Astrocyte (in vitro differentiated cells and primary cell): Measurements from ENCODE around the gene CHRNE. TPM values are rescaled to one million over a fixed set of nuclear protein-coding genes. Genes with fewer than 3 reads are reported as not detected.

Source experiments
- DNase-seq: peaks from one replicate; pipeline ENCODE4 v3.0.0-alpha.2; 2010; ENCODE audit warnings: low read depth
- FAIRE-seq: peaks from 2 replicates; lab custom pipeline; 2011; peaks lifted over from hg19 to GRCh38; lab: Jason Lieb, UNC
- H2AFZ ChIP-seq: 2 replicates; pipeline ENCODE4 v1.6.0; 2012; ENCODE audit warnings: low read depth, low read length, inconsistent platforms
- H3K27ac ChIP-seq: 2 replicates; pipeline ENCODE4 v1.5.1; 2011; ENCODE audit warnings: low read depth, low read length, inconsistent platforms
- H3K27me3 ChIP-seq: 2 replicates; pipeline ENCODE4 v1.6.0; 2011; ENCODE audit warnings: low read length, inconsistent platforms; ENCODE audit not compliant: insufficient read depth
- H3K36me3 ChIP-seq: 2 replicates; pipeline ENCODE4 v1.5.1; 2011; ENCODE audit warnings: low read length, inconsistent platforms; ENCODE audit not compliant: insufficient read depth
- H3K4me1 ChIP-seq: 2 replicates; pipeline ENCODE4 v1.5.1; 2011; ENCODE audit warnings: low read length, inconsistent platforms; ENCODE audit not compliant: insufficient read depth
- H3K4me2 ChIP-seq: 2 replicates; pipeline ENCODE4 v1.6.0; 2012; ENCODE audit warnings: low read length, inconsistent platforms
- H3K4me3 ChIP-seq: 2 replicates; pipeline ENCODE4 v1.5.1; 2011; ENCODE audit warnings: low read depth, mild to moderate bottlenecking, low read length, inconsistent platforms; ENCODE audit not compliant: insufficient read depth
- H3K79me2 ChIP-seq: 2 replicates; pipeline ENCODE4 v1.6.0; 2012; ENCODE audit warnings: mild to moderate bottlenecking, low read length, inconsistent platforms; ENCODE audit not compliant: insufficient read depth
- H3K9ac ChIP-seq: 2 replicates; pipeline ENCODE4 v1.6.0; 2012; ENCODE audit warnings: mild to moderate bottlenecking, low read length, inconsistent platforms
- H3K9me3 ChIP-seq: 2 replicates; pipeline ENCODE4 v1.5.1; 2012; ENCODE audit warnings: low read depth, mild to moderate bottlenecking, low read length, inconsistent platforms; ENCODE audit not compliant: insufficient read depth
- H4K20me1 ChIP-seq: 2 replicates; pipeline ENCODE4 v1.6.0; 2012; ENCODE audit warnings: low read length, inconsistent platforms; ENCODE audit not compliant: insufficient read depth
- H3K27ac Mint-ChIP-seq: one replicate; pipeline ENCODE4 v1.8.0; 2021; ENCODE audit warnings: mild to moderate bottlenecking, mixed read lengths; ENCODE audit not compliant: unreplicated experiment
- H3K27me3 Mint-ChIP-seq: one replicate; pipeline ENCODE4 v1.8.0; 2021; ENCODE audit warnings: low read depth, mixed read lengths; ENCODE audit not compliant: unreplicated experiment
- H3K36me3 Mint-ChIP-seq: one replicate; pipeline ENCODE4 v1.8.0; 2021; ENCODE audit warnings: low read depth, mixed read lengths; ENCODE audit not compliant: unreplicated experiment
- H3K4me1 Mint-ChIP-seq: one replicate; pipeline ENCODE4 v1.8.0; 2021; ENCODE audit warnings: low read depth, mixed read lengths; ENCODE audit not compliant: unreplicated experiment
- H3K4me3 Mint-ChIP-seq: one replicate; pipeline ENCODE4 v1.8.0; 2021; ENCODE audit warnings: mild to moderate bottlenecking, moderate library complexity, mixed read lengths; ENCODE audit not compliant: unreplicated experiment
- H3K9me3 Mint-ChIP-seq: one replicate; pipeline ENCODE4 v1.8.0; 2021; ENCODE audit warnings: mild to moderate bottlenecking, mixed read lengths; ENCODE audit not compliant: unreplicated experiment
- CTCF ChIP-seq: IDR thresholded peaks from 2 replicates; pipeline ENCODE4 v1.5.1; 2011; ENCODE audit warnings: low read depth, mild to moderate bottlenecking, inconsistent platforms, low read length, moderate library complexity; ENCODE audit not compliant: insufficient read depth
- EZH2 ChIP-seq: IDR thresholded peaks from 2 replicates; pipeline ENCODE4 v1.6.1; 2012; ENCODE audit warnings: mild to moderate bottlenecking, low read length, inconsistent platforms; ENCODE audit not compliant: insufficient read depth
- total RNA-seq: library from RNA; stranded (reverse); gene quantifications from 2 replicates; pipeline ENCODE4 v1.2.1, GENCODE V29; 2021

CHRNE gene
- total RNA-seq, 1 donor from 2014 or later, result 0.20 TPM

GRCh38 chr17:4853208-4853671 lies 49.7 kb downstream of the CHRNE start:
- FAIRE-seq (no peak), DNase-seq (no peak)
- H3K79me2 ChIP-seq, result peaks cover 43% of the 10 kb centered on the region
- H3K27ac ChIP-seq, result no peak overlapping the region
- no peaks in the 10 kb centered on the region for H3K9me3 ChIP-seq
- Mint-ChIP-seq H3K4me3 (no peak overlapping the region), H3K9me3 (peaks cover 2% of the 10 kb centered on the region), H3K27me3 (peaks cover 3% of the 10 kb centered on the region), H3K27ac (no peak overlapping the region), H3K4me1 (peaks cover 45% of the 10 kb centered on the region), H3K36me3 (peaks cover 11% of the 10 kb centered on the region)
- H3K27me3 ChIP-seq, result no peaks in the 10 kb centered on the region
- peaks cover 9% of the 10 kb centered on the region for H3K4me1 ChIP-seq
- no peaks in the 10 kb centered on the region for H3K36me3 ChIP-seq
- H3K9ac ChIP-seq, result no peak overlapping the region
- H3K4me2 ChIP-seq, result no peak overlapping the region
- H3K4me3 ChIP-seq, result no peak overlapping the region
- H4K20me1 ChIP-seq, result peaks cover 77% of the 10 kb centered on the region
- TF ChIP-seq EZH2 (no peak), CTCF (no peak)
- no peak overlapping the region for H2AFZ ChIP-seq

- no peak overlapping the region for H3K4me3 Mint-ChIP-seq
- H3K4me1 ChIP-seq, result peaks cover 4% of the 10 kb centered on the region
- no peak overlapping the region for H3K27ac ChIP-seq
- peaks cover 11% of the 10 kb centered on the region for H3K36me3 Mint-ChIP-seq
- DNase-seq (peak; percentile 44), FAIRE-seq (no peak)
- no peak overlapping the region for H3K27ac Mint-ChIP-seq
- H3K36me3 ChIP-seq, result no peaks in the 10 kb centered on the region
- H3K79me2 ChIP-seq, result peaks cover 49% of the 10 kb centered on the region
- no peaks in the 10 kb centered on the region for H3K9me3 ChIP-seq
- no peak for TF ChIP-seq CTCF
- TF ChIP-seq EZH2, result no peak
- peaks cover 44% of the 10 kb centered on the region for H3K4me1 Mint-ChIP-seq
- no peak overlapping the region for H3K4me3 ChIP-seq
- no peaks in the 10 kb centered on the region for H3K27me3 ChIP-seq
- peaks cover 3% of the 10 kb centered on the region for H3K27me3 Mint-ChIP-seq
- H2AFZ ChIP-seq, result no peak overlapping the region
- peaks cover 2% of the 10 kb centered on the region for H3K9me3 Mint-ChIP-seq
- H4K20me1 ChIP-seq, result peaks cover 77% of the 10 kb centered on the region
- no peak overlapping the region for H3K9ac ChIP-seq
- H3K4me2 ChIP-seq, result no peak overlapping the region
These were observed 50.2 kb downstream of the CHRNE start for GRCh38 chr17:4852567-4853207.

- Histone ChIP-seq H3K4me3 (no peak overlapping the region), H3K27ac (no peak overlapping the region), H4K20me1 (peaks cover 77% of the 10 kb centered on the region), H3K27me3 (no peaks in the 10 kb centered on the region), H3K9ac (no peak overlapping the region), H3K4me2 (no peak overlapping the region), H2AFZ (no peak overlapping the region), H3K79me2 (peaks cover 56% of the 10 kb centered on the region), H3K4me1 (peaks cover 3% of the 10 kb centered on the region), H3K9me3 (no peaks in the 10 kb centered on the region), H3K36me3 (no peaks in the 10 kb centered on the region)
- Mint-ChIP-seq H3K27me3 (peaks cover 3% of the 10 kb centered on the region), H3K9me3 (peaks cover 2% of the 10 kb centered on the region), H3K4me3 (no peak overlapping the region), H3K27ac (no peak overlapping the region), H3K36me3 (peaks cover 7% of the 10 kb centered on the region), H3K4me1 (peaks cover 36% of the 10 kb centered on the region)
- DNase-seq (no peak), FAIRE-seq (no peak)
- TF ChIP-seq CTCF, result no peak
- no peak for TF ChIP-seq EZH2
These were observed 51.8 kb downstream of the CHRNE start for GRCh38 chr17:4851084-4851483.
